ENCODE results near the gene ANKRD13C. TPM values are rescaled to one million over a fixed set of nuclear protein-coding genes. Genes with fewer than 3 reads are reported as not detected.

The ANKRD13C gene
- total RNA-seq, 1 donor from 2014 or later, result 21.9 TPM

- Mint-ChIP-seq H3K4me1 (ENCODE audit: unreplicated experiment) (no peaks in the 10 kb centered on the region), H3K9me3 (no peaks in the 10 kb centered on the region), H3K27me3 (no peaks in the 10 kb centered on the region), H3K4me3 (no peak overlapping the region), H3K27ac (no peak overlapping the region), H3K36me3 (peaks cover 48% of the 10 kb centered on the region)
- TF ChIP-seq CTCF (conservative IDR thresholded peaks at IDR 0.05), result no peak
- DNase-seq (ENCODE audit: extremely low spot score, unreplicated experiment), result no peak
These were observed 114.6 kb downstream of the ANKRD13C start for GRCh38 chr1:70239940-70240339.

DNA sequence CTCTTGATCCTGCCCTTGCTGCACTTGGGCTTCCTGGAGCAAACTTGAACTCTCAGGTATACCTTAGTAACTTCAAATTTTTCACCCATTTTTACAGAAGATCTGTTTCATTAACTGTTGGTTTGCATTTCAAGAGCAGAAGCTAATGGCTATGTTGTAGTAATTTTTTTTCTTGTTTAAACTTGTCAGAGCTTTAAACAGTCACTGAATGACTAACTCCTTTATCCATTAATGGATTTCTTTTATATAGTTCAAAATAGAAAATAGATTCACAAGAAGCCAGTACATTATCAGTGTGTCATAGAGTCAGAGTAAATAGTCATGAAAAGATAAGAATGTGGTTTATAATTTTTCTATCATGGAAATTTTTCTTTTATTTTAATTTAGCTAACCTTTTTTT is 119.8 kb downstream of the ANKRD13C start:
- TF ChIP-seq CTCF (conservative IDR thresholded peaks at IDR 0.05), result no peak
- H3K4me1 Mint-ChIP-seq (ENCODE audit: unreplicated experiment), result no peaks in the 10 kb centered on the region

DNA sequence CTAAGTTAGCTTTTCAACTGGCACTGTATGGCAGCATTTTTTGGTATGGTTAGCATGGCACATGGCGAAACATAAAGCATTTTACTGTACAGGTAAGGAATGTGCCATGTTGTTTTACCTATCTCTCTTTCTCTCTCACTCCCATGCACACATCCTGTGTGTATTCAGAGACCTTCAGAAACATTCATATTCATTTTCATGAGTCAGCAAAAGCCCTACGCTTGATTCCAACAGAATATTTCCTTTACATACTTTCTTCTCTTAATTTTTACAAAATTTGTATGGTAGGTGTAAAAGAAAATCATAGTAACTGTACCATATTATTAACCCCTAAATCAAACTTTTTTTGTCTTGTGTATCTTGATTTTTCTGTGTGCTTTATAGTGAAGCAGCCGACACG is 123.0 kb downstream of the ANKRD13C start:
- Mint-ChIP-seq H3K36me3 (peaks cover 32% of the 10 kb centered on the region), H3K4me1 (ENCODE audit: unreplicated experiment) (peaks cover 8% of the 10 kb centered on the region), H3K4me3 (no peak overlapping the region), H3K9me3 (no peaks in the 10 kb centered on the region), H3K27me3 (no peaks in the 10 kb centered on the region), H3K27ac (no peak overlapping the region)
- DNase-seq (ENCODE audit: extremely low spot score, unreplicated experiment), result no peak
- TF ChIP-seq CTCF (conservative IDR thresholded peaks at IDR 0.05), result no peak

More for the DNA sequence above, 119.8 kb downstream of the ANKRD13C start:
- peaks cover 39% of the 10 kb centered on the region for H3K36me3 Mint-ChIP-seq
- no peak overlapping the region for H3K27ac Mint-ChIP-seq
- no peaks in the 10 kb centered on the region for H3K27me3 Mint-ChIP-seq
- no peak for DNase-seq (ENCODE audit: extremely low spot score, unreplicated experiment)
- H3K4me3 Mint-ChIP-seq, result no peak overlapping the region
- no peaks in the 10 kb centered on the region for H3K9me3 Mint-ChIP-seq

GRCh38 chr1:70228670-70229069 is 125.9 kb downstream of the ANKRD13C start:
- no peak for DNase-seq (ENCODE audit: extremely low spot score, unreplicated experiment)
- Mint-ChIP-seq H3K36me3 (peaks cover 28% of the 10 kb centered on the region), H3K4me3 (no peak overlapping the region), H3K4me1 (ENCODE audit: unreplicated experiment) (peaks cover 19% of the 10 kb centered on the region), H3K9me3 (no peaks in the 10 kb centered on the region), H3K27me3 (no peaks in the 10 kb centered on the region), H3K27ac (no peak overlapping the region)
- TF ChIP-seq CTCF (conservative IDR thresholded peaks at IDR 0.05), result no peak

DNA sequence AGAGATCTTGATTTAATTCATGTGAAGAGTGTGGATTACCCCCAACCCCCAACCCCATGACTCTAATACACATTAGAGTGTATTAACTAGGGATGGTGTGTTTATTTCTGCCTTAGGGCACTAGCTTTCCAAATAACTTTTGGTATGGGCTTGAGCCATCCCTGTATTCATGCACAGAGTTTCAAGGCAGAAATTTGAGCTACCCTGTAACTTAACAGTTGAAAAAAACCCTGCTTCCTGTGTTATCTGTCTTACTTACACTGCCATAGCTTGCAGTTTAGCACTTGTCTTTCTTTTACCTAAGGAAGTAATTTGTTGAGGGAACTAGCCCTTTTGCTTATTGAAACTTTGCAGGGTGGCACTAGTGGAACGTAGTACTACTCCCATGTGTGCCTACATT is 127.1 kb downstream of the ANKRD13C start:
- H3K9me3 Mint-ChIP-seq, result no peaks in the 10 kb centered on the region
- H3K27ac Mint-ChIP-seq, result no peak overlapping the region
- H3K4me1 Mint-ChIP-seq (ENCODE audit: unreplicated experiment), result peaks cover 30% of the 10 kb centered on the region
- TF ChIP-seq CTCF (conservative IDR thresholded peaks at IDR 0.05), result no peak
- no peak for DNase-seq (ENCODE audit: extremely low spot score, unreplicated experiment)
- no peaks in the 10 kb centered on the region for H3K27me3 Mint-ChIP-seq
- peaks cover 25% of the 10 kb centered on the region for H3K36me3 Mint-ChIP-seq
- no peak overlapping the region for H3K4me3 Mint-ChIP-seq

DNA sequence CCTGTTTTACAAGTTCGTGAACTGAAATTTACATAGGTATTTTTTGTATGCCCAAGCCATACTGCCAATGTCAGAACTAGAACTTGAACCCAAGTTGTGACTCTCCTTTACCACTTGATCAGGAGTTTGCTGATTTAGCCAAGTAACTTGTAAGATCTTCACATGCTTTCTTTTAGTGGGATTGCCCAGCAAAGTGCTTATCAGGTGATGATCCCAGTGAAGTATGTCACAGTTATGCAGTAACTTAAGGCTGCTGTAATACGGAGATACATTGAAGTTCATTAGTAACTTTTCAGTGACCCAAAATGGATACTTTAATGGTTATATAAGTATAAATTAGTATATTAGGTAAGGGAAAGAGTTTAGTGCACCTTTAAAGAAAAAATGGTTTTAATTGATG is 129.6 kb downstream of the ANKRD13C start:
- no peak for DNase-seq (ENCODE audit: extremely low spot score, unreplicated experiment)
- H3K4me3 Mint-ChIP-seq, result peak overlapping the region; percentile 34
- peak overlapping the region; percentile 19 for H3K27ac Mint-ChIP-seq
- no peaks in the 10 kb centered on the region for H3K9me3 Mint-ChIP-seq
- no peaks in the 10 kb centered on the region for H3K27me3 Mint-ChIP-seq
- no peak for TF ChIP-seq CTCF (conservative IDR thresholded peaks at IDR 0.05)
- peaks cover 30% of the 10 kb centered on the region for H3K4me1 Mint-ChIP-seq (ENCODE audit: unreplicated experiment)
- peaks cover 16% of the 10 kb centered on the region for H3K36me3 Mint-ChIP-seq
